Panc1 (cell line): ENCODE data around the gene LCN1.

Experiments
- POLR2AphosphoS5 ChIP-seq: IDR thresholded peaks from 2 replicates; pipeline ENCODE4 v1.6.1; 2012; ENCODE audit warnings: mild to moderate bottlenecking, low read depth, low read length, moderate library complexity
- TCF7L2 ChIP-seq: IDR thresholded peaks from 2 replicates; pipeline ENCODE4 v1.6.1; 2011; ENCODE audit warnings: mild to moderate bottlenecking, low read depth, low read length, inconsistent platforms
- TF ChIP-seq, protein P1 (sequence below): fragments of 450-650 bp; IDR thresholded peaks from 2 replicates; pipeline ENCODE4 v1.5.1; 2017; ENCODE audit warnings: mild to moderate bottlenecking

DNA sequence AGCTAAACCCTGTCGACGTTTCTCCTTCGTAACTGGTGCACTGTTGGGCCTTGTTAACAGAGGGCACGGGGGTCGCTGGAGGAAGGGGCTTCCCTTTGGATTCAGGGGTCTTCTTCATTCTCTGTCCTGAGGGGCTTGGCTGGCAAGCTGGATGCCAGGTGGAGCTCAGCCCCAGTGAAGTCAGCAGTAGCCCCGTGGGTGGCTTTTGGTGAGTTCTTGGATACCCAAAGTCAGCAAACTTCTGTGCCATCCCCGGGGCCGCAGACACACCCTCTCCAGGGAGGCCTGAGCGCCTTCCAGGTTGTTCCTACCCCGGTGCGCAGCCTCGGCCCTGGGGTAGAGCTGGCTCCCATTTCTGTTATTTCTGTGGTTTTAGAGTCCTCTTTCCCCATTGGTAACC, 12.4 kb downstream of the LCN1 start:
- TF ChIP-seq, protein P1, sequence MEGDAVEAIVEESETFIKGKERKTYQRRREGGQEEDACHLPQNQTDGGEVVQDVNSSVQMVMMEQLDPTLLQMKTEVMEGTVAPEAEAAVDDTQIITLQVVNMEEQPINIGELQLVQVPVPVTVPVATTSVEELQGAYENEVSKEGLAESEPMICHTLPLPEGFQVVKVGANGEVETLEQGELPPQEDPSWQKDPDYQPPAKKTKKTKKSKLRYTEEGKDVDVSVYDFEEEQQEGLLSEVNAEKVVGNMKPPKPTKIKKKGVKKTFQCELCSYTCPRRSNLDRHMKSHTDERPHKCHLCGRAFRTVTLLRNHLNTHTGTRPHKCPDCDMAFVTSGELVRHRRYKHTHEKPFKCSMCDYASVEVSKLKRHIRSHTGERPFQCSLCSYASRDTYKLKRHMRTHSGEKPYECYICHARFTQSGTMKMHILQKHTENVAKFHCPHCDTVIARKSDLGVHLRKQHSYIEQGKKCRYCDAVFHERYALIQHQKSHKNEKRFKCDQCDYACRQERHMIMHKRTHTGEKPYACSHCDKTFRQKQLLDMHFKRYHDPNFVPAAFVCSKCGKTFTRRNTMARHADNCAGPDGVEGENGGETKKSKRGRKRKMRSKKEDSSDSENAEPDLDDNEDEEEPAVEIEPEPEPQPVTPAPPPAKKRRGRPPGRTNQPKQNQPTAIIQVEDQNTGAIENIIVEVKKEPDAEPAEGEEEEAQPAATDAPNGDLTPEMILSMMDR = no peak
- TF ChIP-seq POLR2AphosphoS5 (no peak), TCF7L2 (no peak)
